ENCODE results near the gene WTIP. TPM values are rescaled to one million over a fixed set of nuclear protein-coding genes. Genes with fewer than 3 reads are reported as not detected.
"Not testable (repeated sequence)": the region's sequence is repeated elsewhere in the genome, so short reads cannot be mapped to it uniquely, and the experiment has no call there.

Gene WTIP
- total RNA-seq, 1 experiment from 2014 or later = 58.0 TPM

GRCh38 chr19:34454685-34455084 lies 26.9 kb upstream of the WTIP start:
- Mint-ChIP-seq H3K4me1 (ENCODE audit: low read depth, unreplicated experiment) (peaks cover 11% of the 10 kb centered on the region), H3K27ac (ENCODE audit: unreplicated experiment) (no peak overlapping the region), H3K9me3 (ENCODE audit: unreplicated experiment) (no peaks in the 10 kb centered on the region), H3K27me3 (ENCODE audit: insufficient read depth, unreplicated experiment) (no peaks in the 10 kb centered on the region), H3K36me3 (ENCODE audit: insufficient read depth, unreplicated experiment) (peaks cover 100% of the 10 kb centered on the region), H3K4me3 (ENCODE audit: unreplicated experiment) (no peak overlapping the region)
- H3K9me3 ChIP-seq = no peaks in the 10 kb centered on the region
- BruUV-seq (replicated peaks) = no TSS peak
- no peak for DNase-seq
- no peaks in the 10 kb centered on the region for H3K27me3 ChIP-seq (replicated peaks; ENCODE audit: control insufficient read depth, insufficient read depth, low read length)
- H3K4me3 ChIP-seq (ENCODE audit: low read depth, low read length) = no peak overlapping the region
- ChIA-PET POLR2A (no interaction called here), CTCF (no interaction called here)
- intact Hi-C loops (cut with micrococcal nuclease; ENCODE audit: unreplicated experiment) = no loop called here
- H3K36me3 ChIP-seq (ENCODE audit: control insufficient read depth, insufficient read depth, low read length) = peaks cover 3% of the 10 kb centered on the region; the same call in 1 of the 2 replicates
- peaks cover 11% of the 10 kb centered on the region; the same call in 1 of the 2 replicates for H3K4me1 ChIP-seq
- TF ChIP-seq, protein P1, sequence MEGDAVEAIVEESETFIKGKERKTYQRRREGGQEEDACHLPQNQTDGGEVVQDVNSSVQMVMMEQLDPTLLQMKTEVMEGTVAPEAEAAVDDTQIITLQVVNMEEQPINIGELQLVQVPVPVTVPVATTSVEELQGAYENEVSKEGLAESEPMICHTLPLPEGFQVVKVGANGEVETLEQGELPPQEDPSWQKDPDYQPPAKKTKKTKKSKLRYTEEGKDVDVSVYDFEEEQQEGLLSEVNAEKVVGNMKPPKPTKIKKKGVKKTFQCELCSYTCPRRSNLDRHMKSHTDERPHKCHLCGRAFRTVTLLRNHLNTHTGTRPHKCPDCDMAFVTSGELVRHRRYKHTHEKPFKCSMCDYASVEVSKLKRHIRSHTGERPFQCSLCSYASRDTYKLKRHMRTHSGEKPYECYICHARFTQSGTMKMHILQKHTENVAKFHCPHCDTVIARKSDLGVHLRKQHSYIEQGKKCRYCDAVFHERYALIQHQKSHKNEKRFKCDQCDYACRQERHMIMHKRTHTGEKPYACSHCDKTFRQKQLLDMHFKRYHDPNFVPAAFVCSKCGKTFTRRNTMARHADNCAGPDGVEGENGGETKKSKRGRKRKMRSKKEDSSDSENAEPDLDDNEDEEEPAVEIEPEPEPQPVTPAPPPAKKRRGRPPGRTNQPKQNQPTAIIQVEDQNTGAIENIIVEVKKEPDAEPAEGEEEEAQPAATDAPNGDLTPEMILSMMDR (IDR thresholded peaks at IDR 0.05; ENCODE audit: insufficient read depth in 1 of 2, low read depth in 1 of 2, low read length in 1 of 2, severe bottlenecking in 1 of 2, unreplicated experiment in 1 of 2) = no peak

DNA sequence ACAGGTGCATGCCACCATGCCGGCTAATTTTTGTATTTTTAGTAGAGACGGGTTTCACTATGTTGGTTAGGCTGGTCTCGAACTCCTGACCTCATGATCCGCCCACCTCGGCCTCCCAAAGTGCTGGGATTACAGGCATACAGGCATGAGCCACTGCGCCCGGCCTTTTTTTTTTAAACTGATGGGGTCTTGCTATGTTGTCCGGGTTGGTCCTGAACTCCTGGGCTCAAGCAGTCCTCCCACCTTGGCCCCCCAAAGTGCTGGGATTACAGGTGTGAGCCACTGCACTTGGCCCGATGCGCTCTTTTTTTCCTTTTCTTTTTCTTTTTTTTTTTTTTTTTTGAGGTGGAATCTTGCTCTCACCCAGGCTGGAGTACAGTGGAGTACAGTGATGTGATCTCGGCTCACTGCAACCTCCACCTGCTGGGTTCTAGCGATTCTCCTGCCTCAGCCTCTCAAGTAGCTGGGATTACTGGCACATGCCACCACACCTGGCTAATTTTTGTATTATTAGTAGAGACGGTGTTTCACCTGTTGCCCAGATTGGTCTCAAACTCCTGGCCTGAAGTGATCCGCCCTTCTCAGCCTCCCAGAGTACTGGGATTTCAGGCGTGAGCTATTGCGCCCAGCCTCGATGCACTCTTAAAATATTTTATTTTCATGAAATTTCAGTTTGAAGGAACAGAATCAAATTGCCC lies 25.6 kb upstream of the WTIP start:
- Mint-ChIP-seq H3K36me3 (ENCODE audit: insufficient read depth, unreplicated experiment) (peaks cover 100% of the 10 kb centered on the region), H3K4me1 (ENCODE audit: low read depth, unreplicated experiment) (peaks cover 11% of the 10 kb centered on the region)
- H3K4me3 ChIP-seq (ENCODE audit: low read depth, low read length); CTCF ChIA-PET; DNase-seq; BruUV-seq (replicated peaks); POLR2A ChIA-PET; H3K27ac Mint-ChIP-seq (ENCODE audit: unreplicated experiment); H3K9me3 Mint-ChIP-seq (ENCODE audit: unreplicated experiment); H3K36me3 ChIP-seq (ENCODE audit: control insufficient read depth, insufficient read depth, low read length); H3K9me3 ChIP-seq; H3K27me3 Mint-ChIP-seq (ENCODE audit: insufficient read depth, unreplicated experiment); H3K4me3 Mint-ChIP-seq (ENCODE audit: unreplicated experiment); H3K27me3 ChIP-seq (replicated peaks; ENCODE audit: control insufficient read depth, insufficient read depth, low read length); intact Hi-C loops (cut with micrococcal nuclease; ENCODE audit: unreplicated experiment): not testable (repeated sequence)
- H3K4me1 ChIP-seq = peaks cover 11% of the 10 kb centered on the region; the same call in 1 of the 2 replicates

DNA sequence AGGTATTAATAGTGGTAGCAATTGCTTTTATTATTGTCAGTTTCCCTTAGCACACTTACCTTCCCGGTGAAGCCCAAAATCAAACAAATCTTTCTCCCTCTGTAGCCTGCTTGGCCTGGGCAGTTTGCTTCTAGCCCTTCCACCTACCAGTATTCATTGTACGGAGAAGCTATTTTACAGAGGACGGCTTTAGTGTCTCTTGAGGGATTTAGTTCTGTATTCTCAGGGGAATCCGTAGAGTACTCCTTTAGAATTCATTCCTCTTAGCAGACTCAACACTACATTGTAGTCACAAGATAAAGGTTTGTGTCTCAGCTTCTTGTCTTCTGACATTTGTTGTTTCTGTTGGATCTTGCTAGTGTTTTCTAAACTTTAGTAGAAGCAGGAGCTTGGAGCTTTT lies 24.1 kb upstream of the WTIP start:
- peaks cover 100% of the 10 kb centered on the region for H3K36me3 Mint-ChIP-seq (ENCODE audit: insufficient read depth, unreplicated experiment)
- BruUV-seq (replicated peaks) = no TSS peak
- intact Hi-C loops (cut with micrococcal nuclease; ENCODE audit: unreplicated experiment) = no loop called here

More for the DNA sequence above, 24.1 kb upstream of the WTIP start:
- no peak for DNase-seq
- H3K27me3 ChIP-seq (replicated peaks; ENCODE audit: control insufficient read depth, insufficient read depth, low read length) = no peaks in the 10 kb centered on the region
- peaks cover 7% of the 10 kb centered on the region for H3K36me3 ChIP-seq (ENCODE audit: control insufficient read depth, insufficient read depth, low read length)
- POLR2A ChIA-PET = no interaction called here
- TF ChIP-seq, protein P1 (IDR thresholded peaks at IDR 0.05; ENCODE audit: insufficient read depth in 1 of 2, low read depth in 1 of 2, low read length in 1 of 2, severe bottlenecking in 1 of 2, unreplicated experiment in 1 of 2) = no peak
- H3K4me3 ChIP-seq (ENCODE audit: low read depth, low read length) = no peak overlapping the region
- Mint-ChIP-seq H3K4me3 (ENCODE audit: unreplicated experiment) (no peak overlapping the region), H3K27ac (ENCODE audit: unreplicated experiment) (peak overlapping the region; percentile 73), H3K27me3 (ENCODE audit: insufficient read depth, unreplicated experiment) (no peaks in the 10 kb centered on the region), H3K9me3 (ENCODE audit: unreplicated experiment) (no peaks in the 10 kb centered on the region), H3K4me1 (ENCODE audit: low read depth, unreplicated experiment) (peaks cover 11% of the 10 kb centered on the region)
- H3K9me3 ChIP-seq = no peaks in the 10 kb centered on the region
- H3K4me1 ChIP-seq = peaks cover 7% of the 10 kb centered on the region; the same call in 1 of the 2 replicates
- CTCF ChIA-PET = no interaction called here
